GM21390 (cell line): ENCODE data around the gene MS4A4E.
"Not testable (repeated sequence)": the region's sequence is repeated elsewhere in the genome, so short reads cannot be mapped to it uniquely, and the experiment has no call there.

Experiments
- ATAC-seq: cut with Tn5 transposase; IDR thresholded peaks from one replicate; pipeline ENCODE4 v1.9.1; 2021; ENCODE audit not compliant: unreplicated experiment

Gene MS4A4E

DNA sequence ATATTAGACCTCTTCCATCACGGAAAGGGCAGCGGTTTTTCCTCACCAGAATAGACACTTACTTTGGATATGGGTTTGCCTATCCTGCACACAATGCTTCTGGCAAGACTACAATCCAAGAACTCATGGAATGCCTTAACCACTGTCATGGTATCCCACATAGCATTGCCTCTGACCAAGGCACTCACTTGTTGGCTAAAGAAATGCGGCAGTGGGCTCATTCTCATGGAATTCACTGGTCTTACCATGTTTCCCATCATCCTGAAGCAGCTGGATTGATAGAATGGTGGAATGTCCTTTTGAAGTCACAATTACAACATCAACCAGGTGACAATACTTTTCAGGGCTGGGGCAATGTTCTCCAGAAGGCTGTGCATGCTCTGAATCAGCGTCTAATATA lies 20.8 kb downstream of the MS4A4E start:
- ATAC-seq, result no peak

DNA sequence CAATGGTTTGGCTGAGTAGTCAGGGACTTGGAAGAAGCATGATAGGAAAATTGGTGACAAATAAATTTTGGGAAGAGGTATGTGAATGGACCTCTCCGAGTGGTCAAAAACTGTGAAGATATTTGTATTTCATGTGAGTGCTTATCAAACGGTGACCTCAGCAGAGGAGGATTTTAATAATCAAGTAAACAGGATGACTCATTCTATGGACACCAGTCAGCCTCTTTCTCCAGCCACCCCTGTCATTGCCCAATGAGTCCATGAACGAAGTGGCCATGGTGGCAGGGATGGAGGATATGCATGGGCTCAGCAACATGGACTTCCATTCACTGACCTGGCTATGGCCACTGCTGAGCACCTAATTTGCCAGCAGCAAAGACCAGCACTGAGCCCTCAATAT lies 21.2 kb downstream of the MS4A4E start:
- no peak for ATAC-seq

DNA sequence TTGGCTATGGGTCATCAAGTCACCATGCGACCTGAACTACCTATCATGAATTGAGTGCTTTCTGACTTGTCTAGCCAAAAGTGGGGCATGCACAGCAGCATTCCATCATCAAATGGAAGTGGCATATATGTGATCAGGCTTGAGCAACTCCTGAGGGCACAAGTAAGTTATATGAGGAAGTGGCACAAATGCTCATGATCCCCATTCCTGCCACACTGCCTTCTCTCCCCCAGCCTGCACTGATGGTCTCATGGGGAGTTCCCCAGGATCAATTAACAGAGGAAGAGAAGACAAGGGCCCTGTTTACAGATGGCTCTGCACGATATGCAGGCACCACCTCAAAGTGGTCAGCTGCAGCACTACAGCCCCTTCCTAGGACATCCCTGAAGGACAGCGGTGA lies 21.8 kb downstream of the MS4A4E start:
- ATAC-seq, result no peak

DNA sequence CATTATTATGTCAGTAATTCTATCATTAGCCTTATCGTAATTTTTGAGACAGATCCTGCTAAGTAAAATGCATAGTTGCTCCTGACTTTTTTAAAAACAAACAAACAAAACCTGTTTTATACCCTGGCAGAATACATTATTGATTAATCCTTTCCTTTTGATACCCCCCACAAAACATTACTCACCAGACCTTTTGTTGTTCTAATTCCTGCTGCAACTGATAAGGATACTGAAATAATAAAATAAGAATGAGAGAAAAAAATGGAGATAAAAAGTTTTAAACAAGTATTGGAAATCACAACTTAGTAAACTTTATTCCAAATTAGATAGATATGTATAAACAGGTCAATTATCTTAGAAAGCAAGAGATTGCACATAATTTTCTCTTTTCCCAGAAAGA lies 28.6 kb downstream of the MS4A4E start:
- no peak for ATAC-seq

DNA sequence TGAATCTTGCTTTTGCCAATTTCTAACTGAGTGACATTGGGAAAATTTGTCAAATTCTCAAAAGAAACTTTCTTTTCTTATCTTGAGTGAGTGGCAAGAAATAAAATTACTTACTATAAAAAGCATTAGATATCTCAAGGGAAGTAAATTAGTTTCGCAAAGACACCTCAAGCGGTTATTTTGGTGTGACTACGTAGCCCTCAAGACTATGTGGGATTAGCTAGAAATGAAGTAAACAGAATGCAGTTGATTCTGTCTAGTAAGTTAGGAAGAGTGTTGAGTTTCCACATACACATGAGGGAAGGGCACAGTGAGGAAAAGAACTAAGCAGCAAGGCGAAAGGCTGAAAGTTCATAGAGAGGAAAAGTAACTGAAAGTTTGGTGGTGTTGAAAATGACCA lies 31.7 kb downstream of the MS4A4E start:
- ATAC-seq, result no peak

DNA sequence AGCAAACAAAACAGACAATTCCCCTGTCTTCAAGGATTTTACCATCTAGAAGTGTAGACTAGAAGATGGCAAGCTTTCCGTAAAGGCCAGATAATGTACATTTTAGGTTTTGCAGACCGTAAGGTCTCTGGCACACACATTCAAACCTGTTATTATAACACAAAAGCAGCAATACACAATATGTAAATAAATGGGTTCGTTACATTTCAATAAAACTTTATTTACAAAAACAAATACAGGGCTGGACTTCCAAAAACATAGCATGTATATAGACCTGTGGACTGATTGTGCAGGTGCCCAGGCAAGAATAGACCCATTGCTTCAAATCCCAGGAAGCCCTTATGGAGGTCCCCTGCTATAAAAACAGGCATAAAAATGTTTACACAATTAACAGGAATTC lies 33.0 kb downstream of the MS4A4E start:
- ATAC-seq, result no peak

DNA sequence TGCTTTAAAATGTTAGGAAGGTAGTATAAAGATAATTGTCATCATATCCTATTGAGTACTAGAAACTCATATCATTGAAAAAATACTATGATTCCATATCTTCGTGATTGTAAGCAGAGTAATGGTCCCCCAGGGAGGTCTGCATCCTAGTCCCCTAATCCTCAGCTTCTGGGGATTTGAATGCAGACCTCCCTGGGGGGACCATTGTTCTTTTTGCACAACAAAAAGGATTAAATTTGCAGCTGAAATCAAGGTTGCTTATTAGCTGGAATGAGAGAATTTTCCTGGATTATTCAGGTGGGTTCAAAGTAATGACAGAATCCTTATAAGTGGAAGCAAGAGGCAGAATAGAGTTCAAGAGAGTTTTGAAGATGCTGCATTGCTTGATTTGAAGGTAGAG lies 34.0 kb downstream of the MS4A4E start:
- no peak for ATAC-seq

DNA sequence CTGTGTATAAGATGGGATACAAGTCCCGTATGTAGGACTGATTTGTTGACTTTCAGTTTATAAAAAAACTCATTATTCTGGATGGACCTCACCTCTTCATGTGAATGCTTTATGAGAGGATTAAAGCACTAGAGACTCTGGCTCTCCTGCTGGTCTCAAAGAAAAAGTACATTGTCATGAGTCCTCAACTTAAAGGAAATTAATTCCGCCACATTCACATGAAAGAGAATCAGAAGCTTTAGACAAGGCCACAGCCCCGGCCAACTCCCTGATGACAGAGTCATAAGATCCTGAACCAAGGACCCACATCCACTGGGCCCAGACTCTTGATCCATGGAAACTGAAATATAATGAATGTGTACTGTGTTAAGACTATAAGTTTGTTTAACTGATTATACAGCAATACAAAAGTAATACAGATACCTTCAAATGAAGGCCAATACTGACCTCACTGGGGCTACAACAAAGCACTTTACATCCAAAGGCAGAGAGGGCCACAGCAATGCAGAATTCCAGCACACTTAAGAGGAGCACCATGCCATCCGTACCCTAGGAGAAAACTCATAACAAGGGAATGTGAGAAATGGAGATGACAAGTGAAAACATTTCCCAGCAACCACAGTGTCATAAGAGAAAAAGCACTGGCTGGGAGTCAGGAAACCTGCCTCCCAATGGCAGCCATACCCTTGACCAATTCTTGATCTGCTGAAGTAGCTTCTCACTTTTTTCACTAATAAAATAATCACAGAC lies 34.6 kb downstream of the MS4A4E start:
- no peak for ATAC-seq

DNA sequence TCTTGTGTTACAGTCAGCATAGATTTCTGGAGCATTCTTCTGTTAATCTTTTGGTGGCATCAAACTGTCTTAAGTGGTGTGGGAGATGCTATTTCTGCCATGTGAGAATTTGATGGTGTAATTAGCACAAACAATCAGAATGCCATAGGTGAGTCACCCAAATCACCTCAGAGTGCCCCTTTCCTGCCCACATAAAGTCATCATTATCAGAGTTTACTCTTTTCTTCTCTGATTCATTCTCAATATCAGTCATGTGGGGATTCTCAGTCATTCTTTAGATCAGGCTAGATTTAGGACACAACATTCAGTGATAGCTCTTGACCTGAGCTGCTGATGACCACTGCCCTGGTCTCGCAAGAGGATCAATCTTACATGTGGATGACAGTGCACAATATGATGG lies 36.3 kb downstream of the MS4A4E start:
- ATAC-seq, result no peak

DNA sequence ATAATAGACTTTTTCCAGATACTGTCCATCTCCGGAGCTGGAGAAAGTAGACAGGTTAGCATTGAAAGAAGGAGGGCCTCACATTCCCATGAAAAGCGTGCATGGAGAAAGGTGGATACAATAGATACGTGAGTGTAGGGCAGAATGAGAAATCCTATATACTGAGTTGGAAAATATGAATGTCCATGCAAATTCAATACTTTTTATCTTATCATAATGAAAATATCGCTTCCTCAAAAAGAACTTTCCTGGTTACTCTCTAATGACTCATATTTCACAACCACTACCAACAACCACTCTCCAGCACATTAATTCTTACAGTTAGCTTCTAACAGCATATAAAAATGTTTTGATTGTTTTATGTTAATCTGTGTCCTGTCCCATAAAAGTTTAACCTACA lies 38.0 kb downstream of the MS4A4E start:
- no peak for ATAC-seq

DNA sequence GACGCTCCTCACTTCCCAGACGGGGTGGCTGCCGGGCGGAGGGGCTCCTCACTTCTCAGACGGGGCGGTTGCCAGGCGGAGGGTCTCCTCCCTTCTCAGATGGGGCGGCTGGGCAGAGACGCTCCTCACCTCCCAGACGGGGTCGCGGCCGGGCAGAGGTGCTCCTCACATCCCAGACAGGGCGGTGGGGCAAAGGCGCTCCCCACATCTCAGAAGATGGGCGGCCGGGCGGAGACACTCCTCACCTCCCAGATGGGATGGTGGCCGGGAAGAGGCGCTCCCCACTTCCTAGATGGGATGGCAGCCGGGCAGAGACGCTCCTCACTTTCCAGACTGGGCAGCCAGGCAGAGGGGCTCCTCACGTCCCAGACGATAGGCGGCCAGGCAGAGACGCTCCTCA lies 41.6 kb downstream of the MS4A4E start:
- not testable (repeated sequence) for ATAC-seq

DNA sequence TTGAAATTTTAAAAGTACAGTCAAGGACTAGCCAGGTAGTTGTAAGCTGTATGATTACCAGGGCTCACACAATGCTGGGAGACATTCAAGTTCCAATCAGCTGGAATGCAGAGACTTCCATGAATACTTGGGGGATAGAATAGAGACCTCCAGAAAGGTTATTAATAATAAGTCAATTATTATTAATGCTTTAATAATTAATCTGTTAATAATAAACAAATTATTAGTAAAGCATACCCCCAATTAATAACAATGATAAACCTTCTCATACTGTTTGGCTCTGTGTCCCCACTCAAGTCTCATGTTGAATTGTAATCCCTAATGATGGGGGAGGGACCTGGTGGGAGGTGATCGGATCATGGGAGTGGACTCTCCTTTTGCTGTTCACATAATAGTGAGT lies 45.5 kb downstream of the MS4A4E start:
- ATAC-seq, result no peak

DNA sequence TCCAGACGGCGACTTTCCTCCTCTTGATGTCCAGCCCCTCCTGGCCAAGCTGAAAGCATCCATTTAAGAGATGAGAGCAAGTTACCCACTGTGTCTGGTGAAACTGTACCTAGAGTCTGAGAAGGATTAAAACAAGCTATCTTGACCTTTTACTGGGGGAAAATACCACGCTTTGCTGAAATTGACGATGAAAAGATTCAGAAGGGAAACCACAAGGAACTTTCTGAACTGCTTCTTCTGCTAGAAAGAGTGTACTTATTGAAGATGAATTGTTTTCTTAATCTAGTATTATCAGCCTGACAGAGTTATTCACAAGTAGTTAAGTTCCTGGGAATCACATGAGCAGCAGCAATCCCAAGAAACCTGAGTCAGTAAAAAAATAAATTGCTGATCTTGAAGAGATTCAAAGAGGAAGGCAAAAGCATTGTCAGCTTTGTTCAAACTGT lies 47.0 kb downstream of the MS4A4E start:
- ATAC-seq, result peak; percentile 62

DNA sequence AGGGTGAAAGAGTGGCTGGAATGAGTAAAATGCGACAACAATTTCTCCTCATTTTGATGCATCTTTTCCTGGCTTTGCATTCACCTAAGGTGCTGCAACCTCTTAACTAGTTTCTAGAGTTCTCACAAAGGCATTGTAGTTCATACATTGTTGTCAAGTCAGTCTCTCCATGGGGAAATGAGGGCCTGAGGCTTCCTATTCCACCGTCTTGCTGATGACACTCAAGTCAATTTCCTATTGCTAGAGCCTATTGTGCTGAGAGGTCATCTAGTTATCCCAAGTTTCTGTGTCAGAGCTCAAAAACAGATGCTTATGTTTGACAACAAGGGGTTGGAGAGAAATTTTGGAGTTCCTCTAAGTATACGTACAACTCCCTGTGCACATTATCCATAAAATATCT lies 48.4 kb downstream of the MS4A4E start:
- no peak for ATAC-seq

DNA sequence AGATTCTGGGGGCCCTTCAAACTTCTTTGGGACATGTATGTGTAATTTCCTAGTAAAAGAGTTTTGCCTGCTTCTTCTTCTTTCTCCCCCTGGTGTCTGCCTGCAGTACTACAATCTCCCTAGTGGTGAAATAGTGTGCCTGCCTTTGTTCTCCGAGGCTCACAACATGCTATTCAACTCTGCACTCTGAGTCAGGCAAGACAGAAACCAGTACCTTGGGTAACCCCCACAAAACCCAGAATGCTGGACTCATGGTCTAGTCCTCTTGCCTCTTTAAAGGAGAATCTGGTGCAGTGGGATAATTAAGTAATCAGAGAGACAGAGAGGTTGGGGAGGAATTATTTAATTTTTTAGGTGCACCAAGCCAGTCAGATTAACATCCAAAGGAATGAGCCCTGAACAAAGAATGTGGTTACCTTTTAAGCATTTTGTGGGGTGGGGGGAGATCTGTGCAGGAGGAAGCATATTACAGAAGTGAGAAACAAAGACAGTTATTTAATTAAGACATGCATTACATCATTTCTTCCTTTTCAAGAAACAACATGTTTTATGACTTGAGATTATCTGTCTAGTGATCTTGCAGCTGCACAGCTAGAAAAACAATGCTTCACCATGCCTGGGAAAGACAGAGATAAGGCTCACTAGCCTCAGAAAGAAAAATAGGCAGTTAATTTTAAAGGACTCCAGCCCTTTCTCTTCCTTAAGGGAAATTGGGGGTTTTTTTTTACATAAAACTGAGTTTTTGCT lies 49.1 kb downstream of the MS4A4E start:
- peak; percentile 80 for ATAC-seq

DNA sequence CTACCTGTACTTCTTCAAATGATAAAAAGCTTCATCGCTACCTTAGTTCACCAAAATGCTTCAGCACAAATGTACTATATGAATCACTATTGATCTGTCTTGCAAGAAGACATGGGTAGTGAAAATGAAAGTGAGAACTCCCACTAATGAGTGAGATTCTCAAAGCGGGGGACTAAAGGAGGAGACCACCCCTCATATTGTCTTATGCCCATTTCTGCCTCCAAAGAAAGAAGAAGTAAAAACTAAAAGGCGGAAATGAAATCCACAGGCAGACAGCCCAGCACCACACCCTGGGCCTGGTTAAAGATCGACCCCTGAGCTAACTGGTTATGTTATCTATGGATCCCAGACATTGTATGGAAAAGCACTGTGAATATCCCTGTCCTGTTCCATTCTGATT lies 50.4 kb downstream of the MS4A4E start:
- ATAC-seq, result not testable (repeated sequence)

DNA sequence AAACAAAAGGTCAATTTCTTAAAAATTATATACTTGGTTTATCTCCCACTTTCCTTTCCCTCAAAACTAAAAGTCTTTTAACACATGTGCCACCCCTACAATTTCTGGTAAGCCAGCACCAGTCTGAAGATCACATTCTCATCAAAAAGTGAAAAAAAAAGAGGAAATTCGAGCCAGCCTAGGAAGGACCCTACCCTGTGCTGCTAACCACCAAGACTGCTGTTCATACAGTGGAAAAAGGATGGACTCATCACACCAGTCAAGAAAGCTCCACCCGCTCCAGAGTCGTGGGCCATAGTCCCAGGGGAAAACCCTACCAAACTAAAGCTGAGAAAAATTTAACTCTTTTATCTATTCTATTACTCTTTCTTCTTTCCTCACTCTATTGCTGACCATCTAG lies 54.5 kb downstream of the MS4A4E start:
- ATAC-seq, result not testable (repeated sequence)

DNA sequence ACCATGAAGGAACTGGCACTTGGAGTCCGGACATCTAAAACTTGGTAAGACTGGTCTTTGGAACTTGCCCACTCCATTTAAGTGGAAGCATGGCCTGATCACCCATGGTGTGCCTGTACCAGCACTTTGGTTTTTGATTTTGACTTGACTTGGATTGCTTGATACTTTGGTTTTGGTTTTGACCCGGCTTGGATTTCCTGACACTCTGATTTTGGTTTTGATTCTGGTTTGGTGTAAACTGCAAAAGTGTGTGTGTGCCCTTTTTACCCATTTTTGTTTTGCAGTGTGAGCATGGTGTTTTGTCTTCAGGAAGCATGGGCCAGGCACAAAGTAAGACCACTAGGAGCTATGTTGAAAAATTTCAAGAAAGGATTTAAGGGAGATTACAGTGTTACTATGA lies 56.8 kb downstream of the MS4A4E start:
- not testable (repeated sequence) for ATAC-seq

DNA sequence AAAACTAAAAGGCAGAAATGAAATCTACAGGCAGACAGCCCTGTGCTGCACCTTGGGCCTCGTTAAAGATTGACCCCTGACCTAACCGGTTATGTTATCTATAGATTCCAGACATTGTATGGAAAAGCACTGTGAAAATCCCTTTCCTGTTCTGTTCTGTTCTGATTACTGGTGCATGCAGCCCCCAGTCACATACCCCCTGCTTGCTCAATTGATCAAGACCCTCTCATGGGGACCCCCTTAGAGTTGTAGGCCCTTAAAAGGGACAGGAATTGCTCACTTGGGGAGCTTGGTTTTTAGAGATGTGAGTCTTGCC lies 57.5 kb downstream of the MS4A4E start:
- not testable (repeated sequence) for ATAC-seq

DNA sequence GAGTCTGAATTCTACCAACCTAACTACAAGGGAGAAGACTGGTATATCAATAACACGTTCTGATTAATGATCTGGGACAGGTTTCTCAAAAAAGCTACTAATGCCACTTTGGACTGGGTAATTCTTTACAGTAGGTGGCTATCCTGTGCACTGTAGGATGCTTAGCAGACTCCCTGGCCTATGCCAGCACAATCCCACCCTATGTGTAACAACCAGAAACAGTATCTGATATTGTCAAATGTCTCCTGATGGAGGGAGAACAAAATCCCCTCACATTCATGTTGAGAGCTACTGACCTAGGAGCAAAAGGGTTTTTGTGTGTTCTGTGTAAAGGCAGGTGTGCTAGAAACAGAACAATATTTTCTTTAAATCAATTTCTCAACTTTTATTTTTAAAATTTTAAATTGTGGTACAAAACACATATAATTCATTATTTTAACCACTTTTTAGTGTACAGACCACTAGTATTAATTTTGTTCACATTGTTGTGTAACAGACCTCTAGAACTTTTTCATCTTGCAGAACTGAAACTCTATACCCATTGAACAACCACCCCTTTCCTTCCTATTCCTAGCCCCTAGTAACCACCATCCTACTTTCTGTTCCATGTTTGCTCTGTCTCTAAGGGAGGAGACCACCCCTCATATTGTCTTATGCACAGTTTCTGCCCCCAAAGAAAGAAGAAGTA lies 58.0 kb downstream of the MS4A4E start:
- peak; percentile 61 for ATAC-seq

DNA sequence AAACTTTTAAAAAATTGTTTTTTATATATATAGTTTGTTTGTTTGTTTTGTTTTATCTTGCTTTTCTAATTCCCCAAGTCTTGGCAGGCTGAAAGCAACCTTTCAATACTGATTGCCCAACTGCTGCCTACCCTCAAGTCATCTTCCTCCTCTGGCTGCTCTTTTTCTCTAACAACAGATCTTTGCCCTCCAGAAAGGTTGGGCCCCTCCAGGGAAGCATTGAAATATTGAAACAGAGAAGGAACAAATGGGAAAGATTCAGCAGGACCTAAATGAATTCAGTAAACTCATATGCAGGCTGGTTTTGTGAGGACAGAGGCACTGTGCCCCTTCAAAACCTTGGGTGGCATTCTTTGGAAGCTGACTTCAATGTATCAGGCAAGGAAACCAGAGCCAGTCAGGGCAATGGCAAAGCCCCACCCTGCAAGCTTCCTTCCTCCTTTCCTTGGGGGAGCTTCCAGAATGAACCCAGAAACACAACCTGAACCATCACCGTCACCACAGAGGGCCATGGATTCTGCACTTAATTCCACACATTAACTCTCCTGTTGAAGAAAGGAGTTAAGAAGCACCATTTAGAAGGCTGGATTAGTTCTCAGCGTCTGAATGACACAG lies 59.2 kb downstream of the MS4A4E start:
- ATAC-seq, result no peak
